Vagina (tissue), 2 donors: ENCODE results near the gene ELMOD1.

Experiments
- CTCF ChIP-seq, 3 experiments: fragments of 450-650 bp in 2 of 3; fragments of 200-600 bp in 1 of 3; sonication (generic) in 1 of 3; IDR thresholded peaks; one replicate each; pipeline ENCODE4 v1.5.1; 2017 to 2019; ENCODE audit warnings: antibody characterized with exemption in 3 of 3, mild to moderate bottlenecking in 2 of 3, moderate library complexity in 2 of 3
- POLR2A ChIP-seq, 2 donors: fragments of 450-650 bp; IDR thresholded peaks; one replicate each; pipeline ENCODE4 v1.6.1; 2017; ENCODE audit warnings: antibody characterized with exemption in 2 of 2, mild to moderate bottlenecking in 2 of 2, moderate library complexity in 2 of 2

DNA sequence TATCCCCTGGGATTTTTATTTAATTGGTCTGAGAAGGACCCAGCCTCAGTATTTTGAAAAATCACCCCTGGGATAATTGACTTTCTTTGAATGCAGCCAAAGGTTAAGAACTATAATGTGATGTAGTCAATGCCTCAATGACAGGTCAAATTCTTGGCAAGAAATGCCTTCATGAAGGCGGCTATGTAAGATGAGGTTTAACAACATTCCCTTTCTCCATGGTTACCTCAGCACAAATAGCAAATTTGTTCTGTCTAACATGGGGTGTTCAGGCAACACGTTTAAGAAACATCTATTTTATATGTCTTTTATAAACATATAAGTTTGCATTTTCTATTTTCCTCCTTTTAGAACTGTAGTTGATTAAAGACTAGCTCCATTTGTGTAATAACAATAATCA is 115.6 kb downstream of the ELMOD1 start:
- no peak for TF ChIP-seq CTCF (IDR thresholded peaks at IDR 0.05)
- TF ChIP-seq POLR2A (IDR thresholded peaks at IDR 0.05) = no peak
